GM23338 (cell line): ENCODE results near the gene AGAP2.

Source experiments
- EZH2 ChIP-seq: fragments of 200-600 bp; sonication (generic); IDR thresholded peaks from one replicate; pipeline ENCODE4 v1.8.0; 2017; ENCODE audit warnings: antibody characterized with exemption, mild to moderate bottlenecking, low read depth; ENCODE audit not compliant: unreplicated experiment
- EZH2phosphoT487 ChIP-seq: fragments of 200-600 bp; sonication (generic); IDR thresholded peaks from one replicate; pipeline ENCODE4 v1.8.1; 2018; ENCODE audit warnings: antibody characterized with exemption; ENCODE audit not compliant: unreplicated experiment
- POLR2AphosphoS5 ChIP-seq: IDR thresholded peaks from 2 replicates; pipeline ENCODE4 v1.6.1; 2016; ENCODE audit warnings: antibody characterized with exemption, low read depth
- REST ChIP-seq: IDR thresholded peaks from one replicate; pipeline ENCODE4 v1.6.1; 2018; ENCODE audit warnings: antibody characterized with exemption; ENCODE audit not compliant: unreplicated experiment
- ZNF331 ChIP-seq: fragments of 250-450 bp; sonication (Bioruptor Pico); IDR thresholded peaks from 2 replicates; pipeline ENCODE4 v1.5.0; 2020; ENCODE audit warnings: low read depth, mild to moderate bottlenecking, moderate library complexity
- TF ChIP-seq, protein P1 (sequence below), 2 experiments: fragments of 200-600 bp in 1 of 2; sonication (generic) in 1 of 2; conservative IDR thresholded peaks; 2 replicates each; pipeline versions ENCODE4 v1.5.1 to v1.6.1; 2016 to 2017; ENCODE audit warnings: antibody characterized with exemption in 2 of 2, low read depth in 2 of 2, mild to moderate bottlenecking in 2 of 2, moderate library complexity in 1 of 2

GRCh38 chr12:57755194-57755453 lies 16.6 kb upstream of the AGAP2 start:
- TF ChIP-seq, protein P1, sequence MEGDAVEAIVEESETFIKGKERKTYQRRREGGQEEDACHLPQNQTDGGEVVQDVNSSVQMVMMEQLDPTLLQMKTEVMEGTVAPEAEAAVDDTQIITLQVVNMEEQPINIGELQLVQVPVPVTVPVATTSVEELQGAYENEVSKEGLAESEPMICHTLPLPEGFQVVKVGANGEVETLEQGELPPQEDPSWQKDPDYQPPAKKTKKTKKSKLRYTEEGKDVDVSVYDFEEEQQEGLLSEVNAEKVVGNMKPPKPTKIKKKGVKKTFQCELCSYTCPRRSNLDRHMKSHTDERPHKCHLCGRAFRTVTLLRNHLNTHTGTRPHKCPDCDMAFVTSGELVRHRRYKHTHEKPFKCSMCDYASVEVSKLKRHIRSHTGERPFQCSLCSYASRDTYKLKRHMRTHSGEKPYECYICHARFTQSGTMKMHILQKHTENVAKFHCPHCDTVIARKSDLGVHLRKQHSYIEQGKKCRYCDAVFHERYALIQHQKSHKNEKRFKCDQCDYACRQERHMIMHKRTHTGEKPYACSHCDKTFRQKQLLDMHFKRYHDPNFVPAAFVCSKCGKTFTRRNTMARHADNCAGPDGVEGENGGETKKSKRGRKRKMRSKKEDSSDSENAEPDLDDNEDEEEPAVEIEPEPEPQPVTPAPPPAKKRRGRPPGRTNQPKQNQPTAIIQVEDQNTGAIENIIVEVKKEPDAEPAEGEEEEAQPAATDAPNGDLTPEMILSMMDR (conservative IDR thresholded peaks at IDR 0.05; ENCODE audit: low read depth in 2 of 2): no peak
- no peak for TF ChIP-seq POLR2AphosphoS5
- TF ChIP-seq EZH2: no peak
- TF ChIP-seq EZH2phosphoT487: no peak
- TF ChIP-seq REST: no peak
- TF ChIP-seq ZNF331 (CRISPR knock-in tag): no peak
